Measurements from ENCODE around the gene KBTBD4. TPM values are rescaled to one million over a fixed set of nuclear protein-coding genes. Genes with fewer than 3 reads are reported as not detected.

The KBTBD4 gene
- polyA plus RNA-seq, 3 donors, result 2.8 to 16.9 (median 13.8) TPM

- H3K4me3 ChIP-seq (replicated peaks in 1 of 3; ENCODE audit: low read depth in 2 of 3, low read length in 3 of 3), result no peak overlapping the region
- peaks cover 47% of the 10 kb centered on the region for H3K4me1 Mint-ChIP-seq
- DNase-seq, result no peak
- H3K9me3 ChIP-seq (replicated peaks in 1 of 2; ENCODE audit: control insufficient read depth in 1 of 2, insufficient read depth in 1 of 2, low read length in 2 of 2), result peaks cover 0 to 6% of the 10 kb centered on the region in 2 donors
- H4K20me1 ChIP-seq (ENCODE audit: insufficient read depth, low read length), result no peaks in the 10 kb centered on the region
- intact Hi-C loops (cut with micrococcal nuclease), result no loop called here
- peaks cover 6 to 16% of the 10 kb centered on the region in 2 donors for H3K36me3 Mint-ChIP-seq
- no peak for TF ChIP-seq CTCF (IDR thresholded peaks at IDR 0.05)
- no peak overlapping the region for H3K9ac ChIP-seq (ENCODE audit: insufficient read depth, low read length, poor library complexity, severe bottlenecking)
- H3K36me3 ChIP-seq (replicated peaks in 1 of 2; ENCODE audit: control insufficient read depth in 1 of 2, insufficient read depth in 2 of 2, low read length in 2 of 2), result peaks cover 3 to 7% of the 10 kb centered on the region in 2 donors
- peaks cover 15% of the 10 kb centered on the region for H3K79me2 ChIP-seq (ENCODE audit: insufficient read depth, low read length)
- H3K4me2 ChIP-seq (replicated peaks; ENCODE audit: extremely low read depth, low read length, poor library complexity, severe bottlenecking), result no peak overlapping the region
- no peak overlapping the region for H3K4me3 Mint-ChIP-seq
- H3K27ac Mint-ChIP-seq, result no peak overlapping the region
- H3K27me3 ChIP-seq (ENCODE audit: control insufficient read depth in 2 of 2, insufficient read depth in 2 of 2, low read length in 2 of 2), result peaks cover 13 to 23% of the 10 kb centered on the region in 2 donors
- no peak overlapping the region for H2AFZ ChIP-seq (ENCODE audit: insufficient read depth, low read depth, low read length, poor library complexity, severe bottlenecking)
- WGBS (ENCODE audit: insufficient coverage), result 94% methylated on average over 37 of the region's 51 CpGs
- H3K27ac ChIP-seq (ENCODE audit: low read depth in 1 of 2, low read length in 2 of 2), result no peak overlapping the region
- peaks cover 31 to 47% of the 10 kb centered on the region in 2 donors for H3K4me1 ChIP-seq (ENCODE audit: control insufficient read depth in 1 of 2, insufficient read depth in 2 of 2, low read length in 2 of 2)
- peaks cover 24 to 25% (median 24%) of the 10 kb centered on the region in 3 donors for H3K27me3 Mint-ChIP-seq (ENCODE audit: low read depth in 3 of 3)
- peaks cover 0 to 9% (median 2%) of the 10 kb centered on the region in 7 donors for H3K9me3 Mint-ChIP-seq
Observed at GRCh38 chr11:47589584-47589976, 10.8 kb upstream of the KBTBD4 start.

GRCh38 chr11:47589118-47589517, 10.3 kb upstream of the KBTBD4 start:
- Histone ChIP-seq H2AFZ (ENCODE audit: insufficient read depth, low read depth, low read length, poor library complexity, severe bottlenecking) (no peak overlapping the region), H3K79me2 (ENCODE audit: insufficient read depth, low read length) (peaks cover 15% of the 10 kb centered on the region), H3K4me2 (replicated peaks; ENCODE audit: extremely low read depth, low read length, poor library complexity, severe bottlenecking) (no peak overlapping the region), H3K9me3 (replicated peaks in 1 of 2; ENCODE audit: control insufficient read depth in 1 of 2, insufficient read depth in 1 of 2, low read length in 2 of 2) (peaks cover 0 to 6% of the 10 kb centered on the region in 2 donors), H3K27me3 (ENCODE audit: control insufficient read depth in 2 of 2, insufficient read depth in 2 of 2, low read length in 2 of 2) (peaks cover 11 to 18% of the 10 kb centered on the region in 2 donors), H3K27ac (ENCODE audit: low read depth in 1 of 2, low read length in 2 of 2) (no peak overlapping the region), H3K4me3 (replicated peaks in 1 of 3; ENCODE audit: low read depth in 2 of 3, low read length in 3 of 3) (no peak overlapping the region), H3K36me3 (replicated peaks in 1 of 2; ENCODE audit: control insufficient read depth in 1 of 2, insufficient read depth in 2 of 2, low read length in 2 of 2) (peaks cover 7 to 12% of the 10 kb centered on the region in 2 donors), H4K20me1 (ENCODE audit: insufficient read depth, low read length) (no peaks in the 10 kb centered on the region), H3K9ac (ENCODE audit: insufficient read depth, low read length, poor library complexity, severe bottlenecking) (no peak overlapping the region), H3K4me1 (ENCODE audit: control insufficient read depth in 1 of 2, insufficient read depth in 2 of 2, low read length in 2 of 2) (peaks cover 31 to 43% of the 10 kb centered on the region in 2 donors)
- intact Hi-C loops (cut with micrococcal nuclease), result no loop called here
- no peak for DNase-seq
- TF ChIP-seq CTCF (IDR thresholded peaks at IDR 0.05), result no peak
- 100% methylated on average over 4 of the region's 11 CpGs for WGBS (ENCODE audit: insufficient coverage)
- Mint-ChIP-seq H3K4me3 (no peak overlapping the region), H3K27me3 (ENCODE audit: low read depth in 3 of 3) (peaks cover 19 to 21% (median 20%) of the 10 kb centered on the region in 3 donors), H3K4me1 (peaks cover 44% of the 10 kb centered on the region), H3K27ac (no peak overlapping the region), H3K36me3 (peaks cover 8 to 21% of the 10 kb centered on the region in 2 donors), H3K9me3 (peaks cover 0 to 7% (median 2%) of the 10 kb centered on the region in 7 donors)
